NB4 (cell line): ENCODE data around the gene SCARB2.

ENCODE experiments used
- MYC ChIP-seq: IDR thresholded peaks from 2 replicates; pipeline ENCODE4 v1.6.1; 2011; ENCODE audit warnings: low read depth, low read length
- POLR2A ChIP-seq: IDR thresholded peaks from 2 replicates; pipeline ENCODE4 v1.6.1; 2011; ENCODE audit warnings: mild to moderate bottlenecking; ENCODE audit not compliant: insufficient read length; ENCODE audit errors: extremely low read depth
- TF ChIP-seq, protein P1 (sequence below): IDR thresholded peaks from one replicate; pipeline ENCODE4 v1.5.1; 2012; ENCODE audit warnings: low read depth, low read length
- TF ChIP-seq, protein P2 (sequence below): IDR thresholded peaks from 2 replicates; pipeline ENCODE4 v1.6.1; 2011; ENCODE audit warnings: low read depth, low read length

DNA sequence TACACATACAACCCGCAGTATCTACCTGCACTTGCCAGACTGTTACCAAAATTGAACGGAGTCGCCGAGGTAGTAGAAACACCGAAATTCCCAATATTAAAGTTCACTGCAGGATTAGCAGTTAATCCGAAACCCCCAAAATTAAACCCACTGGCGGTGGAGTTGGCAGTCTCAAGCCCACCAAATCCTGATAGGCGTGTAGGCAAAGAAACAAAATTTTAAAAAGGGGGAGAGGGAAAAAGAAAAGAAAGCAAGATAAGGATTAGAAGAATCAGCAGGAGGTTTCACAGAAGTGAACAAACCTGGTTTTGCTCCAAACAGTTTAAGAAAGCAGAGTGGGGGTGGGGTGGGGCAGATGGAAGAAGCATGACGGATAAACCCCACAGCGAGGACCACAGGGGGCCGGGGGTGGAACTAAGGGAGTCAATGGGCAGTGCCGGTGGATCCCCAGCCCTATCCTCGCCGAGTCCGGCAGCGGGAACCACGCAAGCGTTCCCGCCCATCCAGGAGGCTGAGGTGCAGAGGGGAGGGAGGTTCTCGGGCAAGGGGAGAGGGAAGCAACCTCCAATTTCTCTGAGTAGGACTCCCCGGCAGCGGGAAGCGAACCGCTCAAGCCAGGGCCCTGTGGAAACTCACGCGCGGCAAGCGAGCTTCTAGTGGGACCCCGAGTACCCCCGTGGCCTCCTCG is 66.0 kb downstream of the SCARB2 start:
- TF ChIP-seq, protein P1, sequence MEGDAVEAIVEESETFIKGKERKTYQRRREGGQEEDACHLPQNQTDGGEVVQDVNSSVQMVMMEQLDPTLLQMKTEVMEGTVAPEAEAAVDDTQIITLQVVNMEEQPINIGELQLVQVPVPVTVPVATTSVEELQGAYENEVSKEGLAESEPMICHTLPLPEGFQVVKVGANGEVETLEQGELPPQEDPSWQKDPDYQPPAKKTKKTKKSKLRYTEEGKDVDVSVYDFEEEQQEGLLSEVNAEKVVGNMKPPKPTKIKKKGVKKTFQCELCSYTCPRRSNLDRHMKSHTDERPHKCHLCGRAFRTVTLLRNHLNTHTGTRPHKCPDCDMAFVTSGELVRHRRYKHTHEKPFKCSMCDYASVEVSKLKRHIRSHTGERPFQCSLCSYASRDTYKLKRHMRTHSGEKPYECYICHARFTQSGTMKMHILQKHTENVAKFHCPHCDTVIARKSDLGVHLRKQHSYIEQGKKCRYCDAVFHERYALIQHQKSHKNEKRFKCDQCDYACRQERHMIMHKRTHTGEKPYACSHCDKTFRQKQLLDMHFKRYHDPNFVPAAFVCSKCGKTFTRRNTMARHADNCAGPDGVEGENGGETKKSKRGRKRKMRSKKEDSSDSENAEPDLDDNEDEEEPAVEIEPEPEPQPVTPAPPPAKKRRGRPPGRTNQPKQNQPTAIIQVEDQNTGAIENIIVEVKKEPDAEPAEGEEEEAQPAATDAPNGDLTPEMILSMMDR = no peak
- TF ChIP-seq POLR2A (no peak), MYC (peak; percentile 21; the same call in 1 of the 2 replicates)
- TF ChIP-seq, protein P2, sequence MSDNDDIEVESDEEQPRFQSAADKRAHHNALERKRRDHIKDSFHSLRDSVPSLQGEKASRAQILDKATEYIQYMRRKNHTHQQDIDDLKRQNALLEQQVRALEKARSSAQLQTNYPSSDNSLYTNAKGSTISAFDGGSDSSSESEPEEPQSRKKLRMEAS = peak; percentile 61; the same call in 1 of the 2 replicates
